Occipital lobe (tissue), 1 donor: ENCODE results near the gene MBD3L3. TPM values are rescaled to one million over a fixed set of nuclear protein-coding genes. Genes with fewer than 3 reads are reported as not detected.

ENCODE experiments used
- total RNA-seq: library from RNA; depleted of rRNA; stranded (reverse); fragments of >200 nt; gene quantifications from one replicate; pipeline ENCODE4 v1.2.3, GENCODE V29; 2014

The MBD3L3 gene
- total RNA-seq, 1 donor from 2014 or later: not detected

Other genes with a start within 250 kb of the MBD3L3 start
- gene ADGRE1, start 171.1 kb downstream of the MBD3L3 start, total RNA-seq: not detected
- not detected for gene MBD3L2B, start 37.2 kb downstream of the MBD3L3 start, total RNA-seq
- not detected for gene MBD3L5, start 28.1 kb downstream of the MBD3L3 start, total RNA-seq
- not detected for gene MBD3L4, start 18.5 kb downstream of the MBD3L3 start, total RNA-seq
- not detected for gene MBD3L2, start 9.4 kb downstream of the MBD3L3 start, total RNA-seq
- 40.9 TPM for gene ZNF557, start 11.0 kb upstream of the MBD3L3 start, total RNA-seq
- 84.7 TPM for gene INSR, start 235.7 kb upstream of the MBD3L3 start, total RNA-seq